IMR-90 (cell line): ENCODE data around the gene ZNF800. TPM values are rescaled to one million over a fixed set of nuclear protein-coding genes. Genes with fewer than 3 reads are reported as not detected.

Experiments
- ATAC-seq: fragments of 200-7000 bp; cut with Tn5 transposase; 2 replicates; pipeline ENCODE4 v1.9.1; 2020; ENCODE audit warnings: low read depth, mild to moderate bottlenecking, moderate library complexity
- BruUV-seq: library from RNA; stranded (reverse); fragments of 400-500 nt; replicated peaks from 2 replicates; lab custom pipeline; 2021; lab: Mats Ljungman, UMichigan
- CTCF ChIA-PET: fragments of 300-600 bp; formaldehyde crosslinking; extraction: SDS; loops from one replicate; lab custom pipeline; 2021; ENCODE audit warnings: antibody characterized with exemption; lab: Yijun Ruan, JAX
- POLR2A ChIA-PET: fragments of 300-600 bp; sonication (Branson Sonifier 250); formaldehyde crosslinking; loops from one replicate; lab custom pipeline; 2022; ENCODE audit warnings: antibody characterized with exemption; ENCODE audit not compliant: unreplicated experiment; lab: Charles Lee
- DNase-seq: peaks from one replicate; pipeline ENCODE4 v3.0.0; 2013
- H2AFZ ChIP-seq: replicated peaks from 2 replicates; pipeline ENCODE3; 2013; ENCODE audit warnings: low read length, mild to moderate bottlenecking; ENCODE audit not compliant: poor library complexity
- H2AK5ac ChIP-seq: 2 replicates; pipeline ENCODE4 v1.6.1; 2013; ENCODE audit warnings: low read depth, low read length, inconsistent platforms
- H2AK9ac ChIP-seq: replicated peaks from 2 replicates; pipeline ENCODE3; 2013; ENCODE audit warnings: mild to moderate bottlenecking, low read depth, low read length, moderate library complexity; ENCODE audit not compliant: poor library complexity
- H2BK120ac ChIP-seq: 2 replicates; pipeline ENCODE4 v1.6.1; 2013; ENCODE audit warnings: low read depth, low read length, inconsistent platforms
- H2BK15ac ChIP-seq: 3 replicates; pipeline ENCODE4 v1.6.1; 2013; ENCODE audit warnings: low read depth, low read length, inconsistent platforms
- H2BK20ac ChIP-seq: 2 replicates; pipeline ENCODE4 v1.6.1; 2013; ENCODE audit warnings: low read depth, mild to moderate bottlenecking, inconsistent platforms, low read length, moderate library complexity
- H2BK5ac ChIP-seq: 2 replicates; pipeline ENCODE4 v1.6.1; 2013; ENCODE audit warnings: mild to moderate bottlenecking, low read depth, low read length, inconsistent platforms; ENCODE audit not compliant: poor library complexity, severe bottlenecking
- H3K14ac ChIP-seq: replicated peaks from 2 replicates; pipeline ENCODE4 v1.6.1; 2013; ENCODE audit warnings: low read depth, low read length, inconsistent platforms
- H3K18ac ChIP-seq: 2 replicates; pipeline ENCODE4 v1.6.1; 2013; ENCODE audit warnings: low read depth, low read length, control low read depth
- H3K23ac ChIP-seq: 2 replicates; pipeline ENCODE4 v1.6.1; 2013; ENCODE audit warnings: low read depth, low read length, inconsistent platforms
- H3K27ac ChIP-seq: 2 replicates; pipeline ENCODE4 v1.5.1; 2013; ENCODE audit warnings: mild to moderate bottlenecking, control low read depth, low read length; ENCODE audit not compliant: insufficient read depth
- H3K27me3 ChIP-seq: 2 replicates; pipeline ENCODE4 v1.6.1; 2013; ENCODE audit warnings: low read length; ENCODE audit not compliant: control insufficient read depth, insufficient read depth
- H3K36me3 ChIP-seq: 2 replicates; pipeline ENCODE4 v1.6.1; 2013; ENCODE audit warnings: low read length, mixed read lengths; ENCODE audit not compliant: control insufficient read depth, insufficient read depth
- H3K4ac ChIP-seq: 2 replicates; pipeline ENCODE4 v1.6.1; 2013; ENCODE audit warnings: low read depth, low read length, inconsistent platforms
- H3K4me1 ChIP-seq: 2 replicates; pipeline ENCODE4 v1.6.1; 2013; ENCODE audit warnings: low read length, mixed read lengths; ENCODE audit not compliant: control insufficient read depth, insufficient read depth
- H3K4me2 ChIP-seq: 2 replicates; pipeline ENCODE4 v1.6.1; 2013; ENCODE audit warnings: low read depth, mild to moderate bottlenecking, control low read depth, low read length, moderate library complexity
- H3K4me3 ChIP-seq: 2 replicates; pipeline ENCODE4 v1.5.1; 2013; ENCODE audit warnings: low read depth, mild to moderate bottlenecking, control low read depth, low read length, moderate library complexity; ENCODE audit not compliant: insufficient read depth
- H3K56ac ChIP-seq: 2 replicates; pipeline ENCODE4 v1.6.1; 2013; ENCODE audit warnings: low read length, inconsistent platforms; ENCODE audit not compliant: insufficient read depth; ENCODE audit errors: extremely low read depth
- H3K79me1 ChIP-seq, 2 experiments: 2 replicates each; pipeline ENCODE4 v1.6.1; 2013; ENCODE audit warnings: low read length in 2 of 2, inconsistent platforms in 1 of 2, low read depth in 1 of 2
- H3K9ac ChIP-seq: 2 replicates; pipeline ENCODE4 v1.6.1; 2013; ENCODE audit warnings: low read depth, low read length, control low read depth
- H3K9me1 ChIP-seq: 2 replicates; pipeline ENCODE4 v1.6.1; 2013; ENCODE audit warnings: low read length, inconsistent platforms; ENCODE audit not compliant: insufficient read depth
- H3K9me3 ChIP-seq: 2 replicates; pipeline ENCODE4 v1.6.1; 2013; ENCODE audit warnings: low read length; ENCODE audit not compliant: control insufficient read depth, insufficient read depth
- H4K20me1 ChIP-seq: 2 replicates; pipeline ENCODE4 v1.6.1; 2013; ENCODE audit warnings: low read length, inconsistent platforms; ENCODE audit not compliant: insufficient read depth
- H4K5ac ChIP-seq: 2 replicates; pipeline ENCODE4 v1.6.1; 2013; ENCODE audit warnings: mild to moderate bottlenecking, low read depth, low read length, control low read depth
- H4K8ac ChIP-seq, 2 experiments: 2 replicates each; pipeline ENCODE4 v1.6.1; 2013; ENCODE audit warnings: low read depth in 2 of 2, low read length in 2 of 2, control low read depth in 1 of 2, inconsistent platforms in 1 of 2
- H4K91ac ChIP-seq: 2 replicates; pipeline ENCODE4 v1.6.1; 2013; ENCODE audit warnings: low read depth, low read length, inconsistent platforms; ENCODE audit not compliant: insufficient read depth
- BHLHE40 ChIP-seq: fragments of 150-350 bp; IDR thresholded peaks from 2 replicates; pipeline ENCODE4 v1.6.1; 2016; ENCODE audit warnings: mild to moderate bottlenecking, low read depth, low read length
- CEBPB ChIP-seq: IDR thresholded peaks from 2 replicates; pipeline ENCODE4 v1.6.1; 2012; ENCODE audit warnings: low read depth, low read length, improper control_type of control experiment
- CTCF ChIP-seq: conservative IDR thresholded peaks from 2 replicates; pipeline ENCODE4 v1.5.1; 2012; ENCODE audit warnings: mild to moderate bottlenecking, low read depth, low read length, improper control_type of control experiment
- FOS ChIP-seq: fragments of 150-350 bp; IDR thresholded peaks from 2 replicates; pipeline ENCODE4 v1.6.1; 2016; ENCODE audit warnings: low read depth, low read length
- MAFK ChIP-seq: IDR thresholded peaks from 2 replicates; pipeline ENCODE4 v1.6.1; 2012; ENCODE audit warnings: low read depth, low read length, improper control_type of control experiment
- MAZ ChIP-seq: IDR thresholded peaks from 2 replicates; pipeline ENCODE4 v1.6.1; 2012; ENCODE audit warnings: low read depth, mild to moderate bottlenecking, low read length, improper control_type of control experiment, moderate library complexity, borderline replicate concordance
- MXI1 ChIP-seq: IDR thresholded peaks from 2 replicates; pipeline ENCODE4 v1.6.1; 2012; ENCODE audit warnings: low read depth, mild to moderate bottlenecking, low read length, moderate library complexity, borderline replicate concordance
- NFE2L2 ChIP-seq: fragments of 150-350 bp; IDR thresholded peaks from 2 replicates; pipeline ENCODE4 v1.6.1; 2016; ENCODE audit warnings: low read depth, mild to moderate bottlenecking, low read length
- RFX5 ChIP-seq: IDR thresholded peaks from 2 replicates; pipeline ENCODE4 v1.8.0; 2012; ENCODE audit warnings: low read depth, mild to moderate bottlenecking, low read length, moderate library complexity
- SMC3 ChIP-seq: fragments of 150-350 bp; IDR thresholded peaks from 2 replicates; pipeline ENCODE4 v1.6.1; 2016; ENCODE audit warnings: low read depth, mild to moderate bottlenecking, antibody characterized with exemption, low read length, moderate library complexity
- WGBS, 2 experiments: methylation state at CpG; one replicate each; pipeline versions ENCODE4 v1.1.5 to v1.1.7; 2013; ENCODE audit warnings: missing lambda C conversion rate in 2 of 2; ENCODE audit not compliant: insufficient read length in 1 of 2; ENCODE audit errors: extremely low coverage in 2 of 2; 5-methylcytosine and 5-hydroxymethylcytosine counted together
- dilution Hi-C: fragments of 300-500 bp; cut with HindIII; formaldehyde crosslinking; loops from one replicate; pipeline ENCODE4 v1.14.3; 2018; ENCODE audit warnings: low sequenced_read_pairs; ENCODE audit not compliant: unreplicated experiment
- in situ Hi-C: fragments of 300-500 bp; cut with MboI; formaldehyde crosslinking; loops from 3 replicates; pipeline ENCODE4 v1.14.3; 2019; ENCODE audit warnings: low sequenced_read_pairs, inconsistent platforms, mixed read lengths
- intact Hi-C: fragments of 100-400 bp; cut with micrococcal nuclease; formaldehyde crosslinking; loops from 2 replicates; pipeline ENCODE4 v1.10.0; 2022
- polyA plus RNA-seq, 3 experiments: library from polyadenylated mRNA; depleted of rRNA; stranded (reverse); fragments of >200 nt; gene quantifications; 2 replicates each; pipeline ENCODE4 v1.2.3, GENCODE V29; 2012; ENCODE audit warnings: low replicate concordance in 1 of 3
- total RNA-seq: library from RNA; depleted of rRNA; stranded (reverse); fragments of >200 nt; gene quantifications from 2 replicates; pipeline ENCODE4 v1.2.3, GENCODE V29; 2012
- TF ChIP-seq, protein P1 (sequence below): fragments of 150-350 bp; IDR thresholded peaks from 2 replicates; pipeline ENCODE4 v1.6.1; 2016; ENCODE audit warnings: low read depth, mild to moderate bottlenecking, low read length, moderate library complexity, borderline replicate concordance

ZNF800 gene
- total and polyA plus RNA-seq, 2 of the 4 experiments (the other 2 are of a cell fraction) = 6.9 to 13.1 TPM

GRCh38 chr7:127336458-127336857 is 56.0 kb downstream of the ZNF800 start:
- POLR2A ChIA-PET = no interaction called here
- dilution Hi-C loops (no loop called here), in situ Hi-C loops (no loop called here), intact Hi-C loops (no loop called here)
- Histone ChIP-seq H3K56ac (no peak overlapping the region), H2BK15ac (no peak overlapping the region), H2BK20ac (no peak overlapping the region), H2AFZ (no peak overlapping the region), H2BK120ac (no peak overlapping the region), H3K9me1 (no peaks in the 10 kb centered on the region), H3K36me3 (no peaks in the 10 kb centered on the region), H3K4ac (no peak overlapping the region), H3K9ac (no peak overlapping the region), H3K27ac (no peak overlapping the region), H2AK5ac (no peak overlapping the region), H4K5ac (no peak overlapping the region), H2AK9ac (no peak overlapping the region), H4K91ac (no peak overlapping the region), H3K4me2 (no peak overlapping the region), H3K14ac (no peak overlapping the region), H4K20me1 (no peaks in the 10 kb centered on the region), H3K79me1 (no peaks in the 10 kb centered on the region), H4K8ac (no peak overlapping the region), H3K27me3 (no peaks in the 10 kb centered on the region), H3K18ac (no peak overlapping the region), H3K4me3 (no peak overlapping the region), H3K23ac (no peak overlapping the region), H3K9me3 (no peaks in the 10 kb centered on the region), H3K4me1 (no peaks in the 10 kb centered on the region), H2BK5ac (no peak overlapping the region)
- no peak for ATAC-seq
- WGBS, 2 experiments = no CpG with 5 or more reads among the region's 2 CpGs
- TF ChIP-seq RFX5 = no peak
- no peak for TF ChIP-seq MAFK
- TF ChIP-seq SMC3 = no peak
- no peak for TF ChIP-seq FOS
- no peak for TF ChIP-seq MAZ
- TF ChIP-seq, protein P1, sequence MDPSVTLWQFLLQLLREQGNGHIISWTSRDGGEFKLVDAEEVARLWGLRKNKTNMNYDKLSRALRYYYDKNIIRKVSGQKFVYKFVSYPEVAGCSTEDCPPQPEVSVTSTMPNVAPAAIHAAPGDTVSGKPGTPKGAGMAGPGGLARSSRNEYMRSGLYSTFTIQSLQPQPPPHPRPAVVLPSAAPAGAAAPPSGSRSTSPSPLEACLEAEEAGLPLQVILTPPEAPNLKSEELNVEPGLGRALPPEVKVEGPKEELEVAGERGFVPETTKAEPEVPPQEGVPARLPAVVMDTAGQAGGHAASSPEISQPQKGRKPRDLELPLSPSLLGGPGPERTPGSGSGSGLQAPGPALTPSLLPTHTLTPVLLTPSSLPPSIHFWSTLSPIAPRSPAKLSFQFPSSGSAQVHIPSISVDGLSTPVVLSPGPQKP = no peak
- no peak for TF ChIP-seq CTCF
- TF ChIP-seq MXI1 = no peak
- TF ChIP-seq NFE2L2 = no peak
- no peak for TF ChIP-seq CEBPB
- no peak for TF ChIP-seq BHLHE40
- BruUV-seq = no TSS peak
- DNase-seq = no peak
- CTCF ChIA-PET = no interaction called here
